ENCODE data around the gene CFAP57. TPM values are rescaled to one million over a fixed set of nuclear protein-coding genes. Genes with fewer than 3 reads are reported as not detected.

The CFAP57 gene
- total RNA-seq, 1 donor from 2014 or later: 4.1 TPM

DNA sequence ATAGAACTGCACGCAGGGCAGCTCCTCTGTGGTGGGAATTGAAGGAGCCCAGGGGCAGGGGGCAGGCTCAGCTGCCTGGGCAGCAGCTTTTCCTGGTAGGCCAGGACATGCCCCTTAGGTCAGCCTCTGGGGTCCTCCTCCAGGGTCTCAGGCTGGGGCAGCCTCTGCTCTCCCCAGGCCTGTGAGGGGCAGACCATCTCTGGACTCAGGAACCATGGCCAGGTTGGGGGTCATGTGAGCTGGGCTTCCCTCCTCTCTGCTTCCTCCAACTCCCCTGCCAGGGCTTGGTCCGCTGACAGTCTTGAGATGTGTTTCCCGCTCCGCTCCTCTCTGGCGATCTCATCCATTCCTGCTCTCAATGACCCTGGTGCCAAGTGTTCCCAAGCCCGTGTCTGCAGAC lies 107.5 kb downstream of the CFAP57 start:
- ATAC-seq (no peak), DNase-seq (no peak)
- Histone ChIP-seq H3K36me3 (no peaks in the 10 kb centered on the region), H3K27me3 (ENCODE audit: low read depth) (no peaks in the 10 kb centered on the region), H3K4me1 (no peaks in the 10 kb centered on the region), H3K27ac (no peak overlapping the region), H3K4me3 (no peak overlapping the region), H3K9me3 (no peaks in the 10 kb centered on the region)
- no peak for TF ChIP-seq CTCF (IDR thresholded peaks at IDR 0.05)
- intact Hi-C loops (cut with DNase I): no loop called here

DNA sequence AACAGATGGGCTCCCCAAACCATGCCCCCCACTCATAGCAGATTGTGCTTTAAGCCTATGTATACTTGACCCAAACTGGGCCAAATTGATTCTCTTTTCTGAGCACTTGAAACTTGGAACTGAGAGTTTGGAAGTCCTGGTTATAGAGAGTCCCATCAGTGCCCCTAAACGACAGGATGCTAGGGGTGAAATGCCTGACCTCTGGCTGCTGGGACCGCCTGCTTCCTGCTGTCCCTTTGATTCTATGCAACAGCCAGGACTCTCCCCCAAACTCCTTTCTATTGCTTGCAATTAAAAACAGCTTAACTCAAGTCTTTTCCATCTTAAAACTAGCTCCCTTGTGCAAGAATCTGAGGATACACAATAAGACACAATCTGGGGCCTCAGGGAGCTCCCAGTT lies 108.6 kb downstream of the CFAP57 start:
- no peaks in the 10 kb centered on the region for H3K36me3 ChIP-seq
- H3K9me3 ChIP-seq: no peaks in the 10 kb centered on the region
- DNase-seq (no peak), ATAC-seq (no peak)
- intact Hi-C loops (cut with DNase I): no loop called here
- no peaks in the 10 kb centered on the region for H3K27me3 ChIP-seq (ENCODE audit: low read depth)
- H3K27ac ChIP-seq: no peak overlapping the region
- no peak for TF ChIP-seq CTCF (IDR thresholded peaks at IDR 0.05)
- no peak overlapping the region for H3K4me3 ChIP-seq
- no peaks in the 10 kb centered on the region for H3K4me1 ChIP-seq

GRCh38 chr1:43282220-43283195 lies 110.4 kb downstream of the CFAP57 start:
- peak; percentile 4 to 39 for ATAC-seq
- no peak overlapping the region for H3K4me3 ChIP-seq
- H3K9me3 ChIP-seq: no peaks in the 10 kb centered on the region
- DNase-seq: no peak
- H3K27me3 ChIP-seq (ENCODE audit: low read depth): no peaks in the 10 kb centered on the region
- H3K4me1 ChIP-seq: no peaks in the 10 kb centered on the region
- no peaks in the 10 kb centered on the region for H3K36me3 ChIP-seq
- intact Hi-C loops (cut with DNase I): no loop called here
- TF ChIP-seq CTCF (IDR thresholded peaks at IDR 0.05): no peak
- H3K27ac ChIP-seq: peak overlapping the region; percentile 38

DNA sequence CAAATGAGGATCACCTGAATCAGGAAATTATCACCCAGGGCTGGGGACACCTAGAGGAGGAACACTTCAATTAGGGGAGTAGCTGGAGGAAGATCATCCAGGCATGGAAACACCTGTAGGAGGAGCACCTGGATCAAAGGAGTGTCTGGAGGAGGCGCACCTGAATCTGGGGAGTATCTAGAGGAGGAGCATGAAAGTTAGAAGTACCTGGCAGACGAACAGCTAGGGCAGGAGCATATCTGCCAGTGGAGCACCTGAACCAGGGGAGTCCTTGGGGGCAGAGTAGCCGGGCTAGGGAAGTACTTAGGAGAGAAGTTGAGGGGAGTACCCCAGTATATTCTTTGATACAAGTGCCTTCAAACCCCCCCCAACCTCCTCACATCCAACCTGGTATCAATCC lies 111.9 kb downstream of the CFAP57 start:
- Histone ChIP-seq H3K4me3 (peak overlapping the region; percentile 47), H3K27ac (no peak overlapping the region), H3K27me3 (ENCODE audit: low read depth) (no peaks in the 10 kb centered on the region), H3K36me3 (no peaks in the 10 kb centered on the region), H3K4me1 (no peaks in the 10 kb centered on the region), H3K9me3 (no peaks in the 10 kb centered on the region)
- DNase-seq: no peak
- intact Hi-C loops (cut with DNase I): no loop called here
- no peak for ATAC-seq
- TF ChIP-seq CTCF (IDR thresholded peaks at IDR 0.05): no peak

- intact Hi-C loops (cut with DNase I): no loop called here
- Histone ChIP-seq H3K27ac (no peak overlapping the region), H3K4me3 (peak overlapping the region; percentile 47), H3K4me1 (no peaks in the 10 kb centered on the region), H3K27me3 (ENCODE audit: low read depth) (no peaks in the 10 kb centered on the region), H3K36me3 (no peaks in the 10 kb centered on the region), H3K9me3 (no peaks in the 10 kb centered on the region)
- DNase-seq: peak; percentile 24
- no peak for TF ChIP-seq CTCF (IDR thresholded peaks at IDR 0.05)
- ATAC-seq: peak; percentile 8 to 45
Observed at GRCh38 chr1:43284546-43285110, 112.5 kb downstream of the CFAP57 start.

All from lower lobe of right lung (tissue), 2 donors.